ENCODE measurements around the gene PSMD12.
"Not testable (repeated sequence)": the region's sequence is repeated elsewhere in the genome, so short reads cannot be mapped to it uniquely, and the experiment has no call there.

Gene PSMD12

DNA sequence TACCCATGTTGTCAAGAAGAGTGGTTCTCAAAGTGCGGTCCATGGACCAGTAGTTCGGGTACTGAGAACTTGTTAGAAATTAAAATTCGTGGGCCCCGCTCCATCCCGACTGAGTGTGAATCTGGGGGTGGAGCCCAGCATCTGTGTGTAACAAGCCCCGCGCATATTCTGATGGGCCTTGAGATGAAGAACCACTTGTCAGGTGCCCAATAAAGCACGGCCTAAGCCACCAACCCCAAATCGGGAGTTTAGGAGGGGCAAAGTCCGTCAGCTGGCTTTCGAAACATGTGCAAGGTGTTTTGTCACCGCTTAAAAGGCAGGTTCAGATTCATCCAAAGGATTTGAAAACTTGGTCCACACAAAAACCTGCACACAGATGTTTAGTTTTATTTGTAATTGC lies 29.5 kb downstream of the PSMD12 start:
- TF ChIP-seq, protein P1, sequence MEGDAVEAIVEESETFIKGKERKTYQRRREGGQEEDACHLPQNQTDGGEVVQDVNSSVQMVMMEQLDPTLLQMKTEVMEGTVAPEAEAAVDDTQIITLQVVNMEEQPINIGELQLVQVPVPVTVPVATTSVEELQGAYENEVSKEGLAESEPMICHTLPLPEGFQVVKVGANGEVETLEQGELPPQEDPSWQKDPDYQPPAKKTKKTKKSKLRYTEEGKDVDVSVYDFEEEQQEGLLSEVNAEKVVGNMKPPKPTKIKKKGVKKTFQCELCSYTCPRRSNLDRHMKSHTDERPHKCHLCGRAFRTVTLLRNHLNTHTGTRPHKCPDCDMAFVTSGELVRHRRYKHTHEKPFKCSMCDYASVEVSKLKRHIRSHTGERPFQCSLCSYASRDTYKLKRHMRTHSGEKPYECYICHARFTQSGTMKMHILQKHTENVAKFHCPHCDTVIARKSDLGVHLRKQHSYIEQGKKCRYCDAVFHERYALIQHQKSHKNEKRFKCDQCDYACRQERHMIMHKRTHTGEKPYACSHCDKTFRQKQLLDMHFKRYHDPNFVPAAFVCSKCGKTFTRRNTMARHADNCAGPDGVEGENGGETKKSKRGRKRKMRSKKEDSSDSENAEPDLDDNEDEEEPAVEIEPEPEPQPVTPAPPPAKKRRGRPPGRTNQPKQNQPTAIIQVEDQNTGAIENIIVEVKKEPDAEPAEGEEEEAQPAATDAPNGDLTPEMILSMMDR (IDR thresholded peaks at IDR 0.05; ENCODE audit: insufficient read depth, low read length, missing control alignments): no peak
- no peak for DNase-seq (ENCODE audit: low read depth, low spot score)
- no peak overlapping the region for H3K4me3 ChIP-seq (ENCODE audit: low read depth, low read length)
- CTCF ChIA-PET: interaction anchor here (1.1 kb wide), 1 partner anchor 577 kb away, joined by 3 read pairs; no protein-coding TSS in a partner anchor
- POLR2A ChIA-PET: no interaction called here

DNA sequence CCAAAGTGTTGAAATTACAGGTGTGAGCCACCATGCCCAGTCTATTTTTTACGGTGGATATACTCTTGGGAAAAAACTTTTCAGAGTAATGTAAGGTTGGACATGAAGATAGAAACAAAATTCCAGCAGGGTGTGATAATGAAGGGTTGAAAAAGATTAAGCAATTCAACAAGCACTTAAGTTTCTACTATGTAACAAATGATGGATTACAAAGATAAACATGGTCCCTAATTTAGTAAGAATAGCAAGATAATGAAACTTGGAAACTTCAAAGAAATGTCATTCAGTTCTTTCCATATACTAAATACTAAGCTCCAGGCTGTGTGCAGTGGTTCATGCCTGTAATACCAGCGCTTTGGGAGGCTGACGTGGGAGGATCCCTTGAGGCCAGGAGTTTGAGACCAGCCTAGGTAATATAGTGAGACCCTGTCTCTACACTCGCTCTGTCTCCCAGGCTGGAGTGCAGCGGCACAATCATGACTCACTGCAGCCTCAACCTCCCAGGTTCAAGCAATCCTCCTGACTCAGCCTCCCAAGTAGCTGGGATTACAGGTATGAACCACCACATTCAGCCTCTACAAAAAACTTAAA lies 31.0 kb downstream of the PSMD12 start:
- no peak overlapping the region for H3K4me3 ChIP-seq (ENCODE audit: low read depth, low read length)
- ChIA-PET POLR2A (no interaction called here), CTCF (no interaction called here)
- TF ChIP-seq, protein P1 (IDR thresholded peaks at IDR 0.05; ENCODE audit: insufficient read depth, low read length, missing control alignments): no peak
- no peak for DNase-seq (ENCODE audit: low read depth, low spot score)

DNA sequence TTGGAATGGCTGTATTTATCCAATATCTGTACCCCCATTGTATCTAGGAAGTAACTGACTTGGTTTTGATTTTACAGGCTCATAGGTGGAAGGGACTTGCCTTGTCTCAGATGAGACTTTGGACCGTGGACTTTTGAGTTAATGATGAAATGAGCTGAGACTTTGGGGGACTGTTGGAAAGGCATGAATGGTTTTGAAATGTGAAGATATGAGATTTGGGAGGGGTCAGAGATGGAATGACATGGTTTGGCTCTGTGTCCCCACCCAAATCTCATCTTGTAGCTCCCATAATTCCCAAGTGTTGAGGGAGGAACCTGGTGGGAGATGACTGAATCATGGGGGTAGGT lies 34.2 kb downstream of the PSMD12 start:
- DNase-seq (ENCODE audit: low read depth, low spot score); H3K4me3 ChIP-seq (ENCODE audit: low read depth, low read length); CTCF ChIA-PET; POLR2A ChIA-PET: not testable (repeated sequence)

DNA sequence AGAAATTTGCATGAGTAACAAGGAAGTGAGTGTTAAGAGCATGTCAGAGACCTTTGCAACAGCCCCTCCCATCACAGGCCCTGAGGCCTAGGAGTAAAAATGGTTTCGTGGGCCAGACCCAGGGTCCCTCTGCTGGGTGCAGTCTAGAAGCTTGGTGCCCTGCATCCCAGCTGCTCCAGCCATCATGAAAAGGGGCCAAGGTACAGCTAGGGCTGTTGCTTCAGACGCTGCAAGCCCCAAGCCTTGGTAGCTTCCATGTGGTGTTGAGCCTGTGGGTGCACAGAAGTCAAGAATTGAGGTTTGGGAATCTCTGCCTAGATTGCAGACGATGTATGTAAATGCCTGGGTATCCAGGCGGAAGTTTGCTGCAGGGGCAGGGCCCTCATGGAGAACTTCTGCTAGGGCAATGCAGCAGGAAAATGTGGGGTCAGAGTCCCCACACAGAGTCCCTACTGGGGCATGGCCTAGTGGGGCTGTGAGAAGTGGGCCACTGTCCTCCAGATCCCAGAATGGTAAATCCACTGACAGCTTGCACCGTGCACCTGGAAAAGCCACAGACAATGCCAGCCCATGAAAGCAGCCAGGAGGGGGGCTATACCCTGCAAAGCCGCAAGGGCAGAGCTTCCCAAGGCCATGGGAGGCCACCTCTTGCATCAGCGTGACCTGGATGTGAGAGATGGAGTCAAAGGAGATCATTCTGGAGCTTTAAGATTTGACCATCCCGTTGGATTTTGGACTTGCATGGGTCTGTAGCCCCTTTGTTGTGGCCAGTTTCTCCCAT lies 34.8 kb downstream of the PSMD12 start:
- H3K4me3 ChIP-seq (ENCODE audit: low read depth, low read length); CTCF ChIA-PET; POLR2A ChIA-PET; DNase-seq (ENCODE audit: low read depth, low spot score): not testable (repeated sequence)

DNA sequence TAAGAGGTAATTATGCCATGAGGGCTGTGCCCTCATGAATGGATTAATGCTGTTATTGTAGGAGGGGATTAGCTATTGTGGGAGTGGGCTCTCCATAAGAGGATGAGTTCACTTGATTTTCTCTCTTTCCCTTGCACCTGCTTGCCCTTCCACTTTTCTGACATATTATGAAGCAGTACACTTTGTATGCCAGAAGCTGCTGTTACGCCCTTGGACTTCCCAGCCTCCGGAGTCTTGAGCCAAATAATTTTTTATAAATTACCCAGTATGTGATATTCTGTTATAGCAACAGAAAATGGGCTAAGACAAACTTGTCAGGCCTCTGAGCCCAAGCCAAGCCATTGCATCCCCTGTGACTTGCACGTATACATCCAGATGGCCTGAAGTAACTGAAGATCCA lies 38.4 kb downstream of the PSMD12 start:
- H3K4me3 ChIP-seq (ENCODE audit: low read depth, low read length): no peak overlapping the region
- TF ChIP-seq, protein P1 (IDR thresholded peaks at IDR 0.05; ENCODE audit: insufficient read depth, low read length, missing control alignments): no peak
- ChIA-PET CTCF (no interaction called here), POLR2A (no interaction called here)
- DNase-seq (ENCODE audit: low read depth, low spot score): no peak

DNA sequence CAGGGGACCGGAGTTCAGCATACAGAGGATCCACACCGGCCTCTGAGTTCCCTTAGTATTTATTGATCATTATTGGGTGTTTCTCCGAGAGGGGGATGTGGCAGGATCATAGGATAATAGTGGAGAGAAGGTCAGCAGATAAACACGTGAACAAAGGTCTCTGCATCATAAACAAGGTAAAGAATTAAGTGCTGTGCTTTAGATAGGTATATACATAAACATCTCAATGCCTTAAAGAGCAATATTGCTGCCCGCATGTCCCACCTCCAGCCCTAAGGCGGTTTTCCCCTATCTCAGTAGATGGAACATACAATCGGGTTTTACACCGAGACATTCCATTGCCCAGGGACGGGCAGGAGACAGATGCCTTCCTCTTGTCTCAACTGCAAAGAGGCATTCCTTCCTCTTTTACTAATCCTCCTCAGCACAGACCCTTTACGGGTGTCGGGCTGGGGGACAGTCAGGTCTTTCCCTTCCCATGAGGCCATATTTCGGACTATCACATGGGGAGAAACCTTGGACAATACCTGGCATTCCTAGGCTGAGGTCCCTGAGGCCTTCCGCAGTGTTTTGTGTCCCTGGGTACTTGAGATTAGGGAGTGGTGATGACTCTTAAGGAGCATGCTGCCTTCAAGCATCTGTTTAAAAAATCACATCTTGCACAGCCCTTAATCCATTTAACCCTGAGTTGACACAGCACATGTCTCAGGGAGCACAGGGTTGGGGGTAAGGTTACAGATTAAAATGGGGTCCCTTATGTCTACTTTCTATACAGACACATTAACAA lies 39.2 kb downstream of the PSMD12 start:
- POLR2A ChIA-PET; CTCF ChIA-PET; DNase-seq (ENCODE audit: low read depth, low spot score); H3K4me3 ChIP-seq (ENCODE audit: low read depth, low read length): not testable (repeated sequence)

DNA sequence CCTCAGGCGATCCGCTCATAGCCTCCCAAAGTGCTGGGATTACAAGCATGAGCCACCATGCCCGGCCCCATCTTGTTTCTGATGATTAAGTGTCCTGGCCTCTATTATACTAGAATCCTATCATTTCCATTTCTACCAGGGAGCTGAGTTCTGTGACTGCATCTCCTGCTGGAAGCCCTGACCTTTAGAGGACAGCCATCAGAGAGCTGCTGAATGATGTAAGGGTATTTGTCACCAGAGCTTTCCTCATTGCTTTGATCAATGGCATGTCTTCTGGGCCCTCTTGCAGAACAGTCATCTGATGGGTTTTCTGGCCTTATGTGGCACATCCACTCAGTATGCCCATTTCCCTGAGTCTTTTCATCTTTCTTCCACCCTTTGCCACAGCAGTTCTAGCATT lies 39.9 kb downstream of the PSMD12 start:
- CTCF ChIA-PET: no interaction called here
- TF ChIP-seq, protein P1 (IDR thresholded peaks at IDR 0.05; ENCODE audit: insufficient read depth, low read length, missing control alignments): no peak
- DNase-seq (ENCODE audit: low read depth, low spot score): no peak
- H3K4me3 ChIP-seq (ENCODE audit: low read depth, low read length): no peak overlapping the region
- POLR2A ChIA-PET: no interaction called here
